ENCODE measurements around the gene CACNA2D2.

CACNA2D2 gene

GRCh38 chr3:50339485-50340146, 163.8 kb downstream of the CACNA2D2 start:
- Histone ChIP-seq H3K4me3 (ENCODE audit: low read length) (no peak overlapping the region), H3K9me3 (ENCODE audit: low read length) (peaks cover 3% of the 10 kb centered on the region), H3K27me3 (ENCODE audit: insufficient read depth, low read length) (peaks cover 44% of the 10 kb centered on the region)

GRCh38 chr3:50338965-50339364, 164.5 kb downstream of the CACNA2D2 start:
- no peaks in the 10 kb centered on the region for H3K36me3 ChIP-seq (ENCODE audit: insufficient read depth, low read length)
- peaks cover 42% of the 10 kb centered on the region for H3K27me3 ChIP-seq (ENCODE audit: insufficient read depth, low read length)
- H3K4me1 ChIP-seq (ENCODE audit: insufficient read depth, low read length) = peaks cover 18% of the 10 kb centered on the region
- no peak overlapping the region for H2AFZ ChIP-seq (ENCODE audit: low read depth, low read length)
- no peak overlapping the region for H3K4me3 ChIP-seq (ENCODE audit: low read length)
- H3K9me3 ChIP-seq (ENCODE audit: low read length) = peaks cover 2% of the 10 kb centered on the region

More at GRCh38 chr3:50339485-50340146, 163.8 kb downstream of the CACNA2D2 start:
- Histone ChIP-seq H2AFZ (ENCODE audit: low read depth, low read length) (no peak overlapping the region), H3K4me1 (ENCODE audit: insufficient read depth, low read length) (peaks cover 18% of the 10 kb centered on the region), H3K36me3 (ENCODE audit: insufficient read depth, low read length) (no peaks in the 10 kb centered on the region)

DNA sequence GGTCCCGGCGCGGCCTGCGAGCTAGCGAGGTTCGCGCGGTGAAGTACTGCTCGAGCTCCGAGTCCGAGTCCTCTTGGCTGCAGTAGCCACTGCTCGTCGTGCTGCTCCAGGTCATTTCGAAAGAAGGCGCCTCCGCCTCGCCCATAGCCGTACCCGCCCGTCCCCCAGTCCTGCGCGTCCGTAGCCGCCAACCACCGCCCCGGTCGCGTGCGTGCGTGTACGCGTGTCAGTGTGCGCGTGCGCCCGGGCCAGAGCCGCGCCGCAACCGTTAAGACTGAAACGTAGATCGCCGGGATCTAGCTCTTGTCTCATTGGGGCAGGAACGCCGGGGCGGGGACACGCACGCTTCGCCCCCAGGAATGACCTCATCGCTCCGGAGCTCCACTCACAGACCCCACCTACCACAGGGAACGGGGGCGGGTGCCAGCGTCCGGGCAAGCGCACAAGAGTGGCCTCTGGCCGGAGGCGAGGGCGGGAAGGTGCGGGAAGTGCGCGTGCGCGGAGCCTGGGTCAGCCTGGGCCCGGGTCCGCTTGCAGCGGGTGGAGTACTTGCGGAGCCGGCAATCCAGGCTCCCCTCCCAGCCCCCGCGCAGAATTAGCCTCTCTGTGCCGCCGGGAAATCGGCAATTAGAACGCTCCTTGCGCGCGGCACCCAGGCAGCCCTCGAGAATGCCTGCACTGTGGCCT, 166.1 kb downstream of the CACNA2D2 start:
- Histone ChIP-seq H3K36me3 (ENCODE audit: insufficient read depth, low read length) (peaks cover 4% of the 10 kb centered on the region), H3K27me3 (ENCODE audit: insufficient read depth, low read length) (peaks cover 25% of the 10 kb centered on the region), H3K9me3 (ENCODE audit: low read length) (no peaks in the 10 kb centered on the region)

GRCh38 chr3:50336452-50337174, 166.8 kb downstream of the CACNA2D2 start:
- Histone ChIP-seq H2AFZ (ENCODE audit: low read depth, low read length) (peak overlapping the region; percentile 47), H3K4me1 (ENCODE audit: insufficient read depth, low read length) (peaks cover 18% of the 10 kb centered on the region), H3K27me3 (ENCODE audit: insufficient read depth, low read length) (peaks cover 19% of the 10 kb centered on the region), H3K9me3 (ENCODE audit: low read length) (no peaks in the 10 kb centered on the region), H3K36me3 (ENCODE audit: insufficient read depth, low read length) (peaks cover 11% of the 10 kb centered on the region), H3K4me3 (ENCODE audit: low read length) (peak overlapping the region; percentile 78)

More for the DNA sequence above, 166.1 kb downstream of the CACNA2D2 start:
- H3K4me1 ChIP-seq (ENCODE audit: insufficient read depth, low read length) = peaks cover 18% of the 10 kb centered on the region
- peak overlapping the region; percentile 78 for H3K4me3 ChIP-seq (ENCODE audit: low read length)
- H2AFZ ChIP-seq (ENCODE audit: low read depth, low read length) = peak overlapping the region; percentile 80

GRCh38 chr3:50334339-50335075, 168.9 kb downstream of the CACNA2D2 start:
- Histone ChIP-seq H3K36me3 (ENCODE audit: insufficient read depth, low read length) (peaks cover 32% of the 10 kb centered on the region), H3K4me3 (ENCODE audit: low read length) (no peak overlapping the region), H3K4me1 (ENCODE audit: insufficient read depth, low read length) (peaks cover 18% of the 10 kb centered on the region), H3K27me3 (ENCODE audit: insufficient read depth, low read length) (no peaks in the 10 kb centered on the region), H3K9me3 (ENCODE audit: low read length) (no peaks in the 10 kb centered on the region), H2AFZ (ENCODE audit: low read depth, low read length) (no peak overlapping the region)

DNA sequence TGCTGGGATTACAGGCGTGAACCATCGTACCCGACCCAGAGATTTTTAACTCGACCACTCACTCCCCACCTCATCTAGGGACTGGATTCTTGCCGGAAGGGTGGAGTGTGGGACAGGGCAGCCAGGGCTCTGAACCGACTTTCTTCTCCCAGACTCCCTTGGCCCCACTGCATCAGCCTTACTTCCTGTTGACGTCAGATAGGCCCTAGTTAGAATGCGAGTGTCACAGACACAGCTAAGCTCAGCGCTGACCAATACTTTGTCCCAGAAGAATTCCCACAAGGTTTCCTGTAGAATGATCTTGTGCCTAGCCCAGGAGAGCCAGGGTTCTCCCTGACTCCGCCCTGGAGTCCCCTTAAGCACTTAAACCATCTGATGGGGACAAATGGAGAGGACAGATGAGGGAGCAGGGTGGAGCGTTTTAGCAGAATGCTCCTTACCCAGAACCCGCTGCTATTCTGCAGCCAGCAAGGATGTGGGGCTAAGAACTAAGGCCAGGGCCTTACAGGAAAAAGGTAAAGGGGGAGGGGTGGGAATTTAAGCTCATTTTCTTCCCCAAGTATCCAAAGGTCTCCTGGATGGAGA, 169.6 kb downstream of the CACNA2D2 start:
- Histone ChIP-seq H3K27me3 (ENCODE audit: insufficient read depth, low read length) (no peaks in the 10 kb centered on the region), H3K9me3 (ENCODE audit: low read length) (no peaks in the 10 kb centered on the region), H3K4me1 (ENCODE audit: insufficient read depth, low read length) (peaks cover 18% of the 10 kb centered on the region), H2AFZ (ENCODE audit: low read depth, low read length) (no peak overlapping the region), H3K4me3 (ENCODE audit: low read length) (no peak overlapping the region), H3K36me3 (ENCODE audit: insufficient read depth, low read length) (peaks cover 32% of the 10 kb centered on the region)

DNA sequence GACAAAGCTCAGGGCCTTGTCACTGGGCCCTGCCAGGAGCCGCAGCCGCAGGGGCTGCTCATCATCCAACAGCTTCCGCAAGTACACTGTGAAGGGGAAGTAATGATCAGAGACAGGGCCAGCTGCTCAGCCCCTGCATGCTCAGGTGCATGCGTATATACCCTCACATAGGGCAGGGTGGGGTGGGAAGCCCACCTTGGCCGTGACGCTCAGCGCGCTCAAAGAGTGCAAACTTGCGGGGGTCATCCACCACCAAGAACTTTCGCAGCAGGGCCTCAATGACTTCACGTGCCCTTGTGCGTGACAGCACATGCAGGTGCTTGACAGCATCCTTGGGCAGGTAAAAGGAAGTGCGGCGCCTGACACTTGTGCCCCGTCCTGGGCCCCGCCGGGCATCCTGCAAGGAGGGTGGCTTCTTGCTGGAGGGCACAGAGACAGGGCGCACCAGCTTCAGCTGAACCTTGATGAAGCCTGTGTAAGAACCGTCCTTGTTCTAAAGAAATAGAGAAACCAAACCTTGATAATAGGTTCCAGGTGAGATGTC, 172.0 kb downstream of the CACNA2D2 start:
- Histone ChIP-seq H3K36me3 (ENCODE audit: insufficient read depth, low read length) (peaks cover 32% of the 10 kb centered on the region), H3K9me3 (ENCODE audit: low read length) (no peaks in the 10 kb centered on the region), H3K4me3 (ENCODE audit: low read length) (no peak overlapping the region), H2AFZ (ENCODE audit: low read depth, low read length) (no peak overlapping the region), H3K4me1 (ENCODE audit: insufficient read depth, low read length) (peaks cover 27% of the 10 kb centered on the region), H3K27me3 (ENCODE audit: insufficient read depth, low read length) (no peaks in the 10 kb centered on the region)

- H3K4me3 ChIP-seq (ENCODE audit: low read length) = no peak overlapping the region
- no peaks in the 10 kb centered on the region for H3K27me3 ChIP-seq (ENCODE audit: insufficient read depth, low read length)
- peaks cover 17% of the 10 kb centered on the region for H3K4me1 ChIP-seq (ENCODE audit: insufficient read depth, low read length)
- no peak overlapping the region for H2AFZ ChIP-seq (ENCODE audit: low read depth, low read length)
- H3K36me3 ChIP-seq (ENCODE audit: insufficient read depth, low read length) = peaks cover 43% of the 10 kb centered on the region
- no peaks in the 10 kb centered on the region for H3K9me3 ChIP-seq (ENCODE audit: low read length)
Observed at GRCh38 chr3:50330330-50330729, 173.1 kb downstream of the CACNA2D2 start.

- peaks cover 22% of the 10 kb centered on the region for H3K4me1 ChIP-seq (ENCODE audit: insufficient read depth, low read length)
- H2AFZ ChIP-seq (ENCODE audit: low read depth, low read length) = no peak within 1 kb of the TSS
- peak within 1 kb of the TSS; percentile 79 for H3K4me3 ChIP-seq (ENCODE audit: low read length)
- H3K36me3 ChIP-seq (ENCODE audit: insufficient read depth, low read length) = peaks cover 43% of the 10 kb centered on the region
- no peaks in the 10 kb centered on the region for H3K27me3 ChIP-seq (ENCODE audit: insufficient read depth, low read length)
- no peaks in the 10 kb centered on the region for H3K9me3 ChIP-seq (ENCODE audit: low read length)
Observed at GRCh38 chr3:50327943-50328691, 175.3 kb downstream of the CACNA2D2 start, which contains the start of gene TUSC2. TSS of gene TUSC2 (minus strand) at chr3:50328223. CDS start at chr3:50328099, 124 bp downstream.

- H3K9me3 ChIP-seq (ENCODE audit: low read length) = no peaks in the 10 kb centered on the region
- peak overlapping the region; percentile 79 for H3K4me3 ChIP-seq (ENCODE audit: low read length)
- no peak overlapping the region for H2AFZ ChIP-seq (ENCODE audit: low read depth, low read length)
- H3K4me1 ChIP-seq (ENCODE audit: insufficient read depth, low read length) = peaks cover 24% of the 10 kb centered on the region
- peaks cover 40% of the 10 kb centered on the region for H3K36me3 ChIP-seq (ENCODE audit: insufficient read depth, low read length)
- H3K27me3 ChIP-seq (ENCODE audit: insufficient read depth, low read length) = no peaks in the 10 kb centered on the region
Observed at GRCh38 chr3:50327129-50327528, 176.3 kb downstream of the CACNA2D2 start.

GRCh38 chr3:50326182-50326541, 177.3 kb downstream of the CACNA2D2 start:
- H3K9me3 ChIP-seq (ENCODE audit: low read length) = no peaks in the 10 kb centered on the region
- H2AFZ ChIP-seq (ENCODE audit: low read depth, low read length) = no peak overlapping the region
- peaks cover 30% of the 10 kb centered on the region for H3K36me3 ChIP-seq (ENCODE audit: insufficient read depth, low read length)
- H3K4me3 ChIP-seq (ENCODE audit: low read length) = no peak overlapping the region
- H3K27me3 ChIP-seq (ENCODE audit: insufficient read depth, low read length) = no peaks in the 10 kb centered on the region
- H3K4me1 ChIP-seq (ENCODE audit: insufficient read depth, low read length) = peaks cover 28% of the 10 kb centered on the region
